Endodermal cell (in vitro differentiated cells): ENCODE measurements around the gene PLS3. TPM values are rescaled to one million over a fixed set of nuclear protein-coding genes. Genes with fewer than 3 reads are reported as not detected.
A peak's percentile ranks its signal among the peaks of the same experiment; 100 is the strongest.
"Not testable (repeated sequence)": the region's sequence is repeated elsewhere in the genome, so short reads cannot be mapped to it uniquely, and the experiment has no call there.

Experiments
- DNase-seq: peaks from one replicate; pipeline ENCODE4 v3.0.0-alpha.2; 2017
- H3K27ac ChIP-seq: 2 replicates; pipeline ENCODE4 v1.5.1; 2013; ENCODE audit warnings: mild to moderate bottlenecking, low read depth, low read length, moderate library complexity
- H3K27me3 ChIP-seq: 2 replicates; pipeline ENCODE4 v1.6.1; 2013; ENCODE audit warnings: mild to moderate bottlenecking, low read length, moderate library complexity; ENCODE audit not compliant: insufficient read depth, control insufficient read depth, poor library complexity, severe bottlenecking
- H3K36me3 ChIP-seq: 2 replicates; pipeline ENCODE4 v1.7.0; 2013; ENCODE audit warnings: mild to moderate bottlenecking, low read length, moderate library complexity; ENCODE audit not compliant: control insufficient read depth, insufficient read depth
- H3K4me1 ChIP-seq: one replicate; pipeline ENCODE4 v1.7.0; 2013; ENCODE audit warnings: low read length; ENCODE audit not compliant: control insufficient read depth, insufficient read depth
- H3K4me3 ChIP-seq: 2 replicates; pipeline ENCODE4 v1.5.1; 2013; ENCODE audit warnings: mild to moderate bottlenecking, low read length, moderate library complexity
- H3K9ac ChIP-seq: 2 replicates; pipeline ENCODE4 v1.6.1; 2013; ENCODE audit warnings: mild to moderate bottlenecking, low read length, moderate library complexity; ENCODE audit not compliant: poor library complexity, severe bottlenecking; ENCODE audit errors: extremely low read depth
- H3K9me3 ChIP-seq: 2 replicates; pipeline ENCODE4 v1.6.1; 2013; ENCODE audit warnings: mild to moderate bottlenecking, low read length, moderate library complexity; ENCODE audit not compliant: control insufficient read depth
- H3K27ac Mint-ChIP-seq: 2 replicates; pipeline ENCODE4 v1.8.0; 2020; ENCODE audit warnings: mixed read lengths
- H3K27me3 Mint-ChIP-seq: 2 replicates; pipeline ENCODE4 v1.8.0; 2021; ENCODE audit warnings: mild to moderate bottlenecking, mixed read lengths; ENCODE audit not compliant: insufficient read depth
- H3K36me3 Mint-ChIP-seq: 2 replicates; pipeline ENCODE4 v1.8.0; 2020; ENCODE audit warnings: low read depth, mixed read lengths
- H3K4me1 Mint-ChIP-seq: 2 replicates; pipeline ENCODE4 v1.8.0; 2020; ENCODE audit warnings: mixed read lengths
- H3K4me3 Mint-ChIP-seq: 2 replicates; pipeline ENCODE4 v1.8.0; 2020; ENCODE audit warnings: mild to moderate bottlenecking, moderate library complexity, mixed read lengths
- H3K9me3 Mint-ChIP-seq: 2 replicates; pipeline ENCODE4 v1.8.0; 2020; ENCODE audit warnings: mild to moderate bottlenecking, mixed read lengths
- CTCF ChIP-seq: fragments of 200-600 bp; sonication (generic); conservative IDR thresholded peaks from 2 replicates; pipeline ENCODE4 v1.5.0; 2021; ENCODE audit warnings: antibody characterized with exemption, mild to moderate bottlenecking
- WGBS, 2 experiments: methylation state at CpG; one replicate each; pipeline versions ENCODE4 v1.1.5 to v1.1.7; 2013; ENCODE audit warnings: missing lambda C conversion rate in 2 of 2, mixed read lengths in 1 of 2; ENCODE audit not compliant: insufficient coverage in 1 of 2, insufficient read length in 1 of 2; 5-methylcytosine and 5-hydroxymethylcytosine counted together
- total RNA-seq, 2 donors: library from RNA; stranded (reverse); fragmentation: NEBNext Ultra II Directional in 1 of 2; extraction: Animal tissue kit (Norgen Biotek cat#: 25700) in 1 of 2; gene quantifications; 2 replicates in 1 of 2; 3 replicates in 1 of 2; pipeline ENCODE4 v1.2.1, GENCODE V29; 2021

Gene PLS3
- total RNA-seq, 2 donors from 2014 or later, result 81.6 to 179 TPM

- peaks cover 54% of the 10 kb centered on the region for H3K36me3 Mint-ChIP-seq
- H3K4me3 Mint-ChIP-seq, result no peak overlapping the region
- DNase-seq, result no peak
- Histone ChIP-seq H3K4me1 (no peaks in the 10 kb centered on the region), H3K27me3 (peaks cover 8% of the 10 kb centered on the region), H3K36me3 (peaks cover 16% of the 10 kb centered on the region), H3K9me3 (no peaks in the 10 kb centered on the region), H3K9ac (no peak overlapping the region), H3K4me3 (no peak overlapping the region), H3K27ac (no peak overlapping the region)
- no peak overlapping the region for H3K27ac Mint-ChIP-seq
- no peak for TF ChIP-seq CTCF
- H3K27me3 Mint-ChIP-seq, result peaks cover 6% of the 10 kb centered on the region
- peaks cover 2% of the 10 kb centered on the region for H3K4me1 Mint-ChIP-seq
- WGBS, 2 experiments, result 100% methylated on average over 3 of the region's 3 CpGs; no CpG with 5 or more reads in 1 of the 2 experiments
- no peaks in the 10 kb centered on the region for H3K9me3 Mint-ChIP-seq
Observed at GRCh38 chrX:115632455-115632854, 71.5 kb downstream of the PLS3 start.

- H3K36me3 Mint-ChIP-seq, result peaks cover 58% of the 10 kb centered on the region
- H3K4me1 Mint-ChIP-seq, H3K4me3 ChIP-seq, H3K9me3 ChIP-seq, DNase-seq, H3K9ac ChIP-seq, H3K27me3 ChIP-seq, H3K27me3 Mint-ChIP-seq, H3K27ac ChIP-seq, H3K9me3 Mint-ChIP-seq, H3K4me3 Mint-ChIP-seq, H3K27ac Mint-ChIP-seq, H3K4me1 ChIP-seq: not testable (repeated sequence)
- peaks cover 21% of the 10 kb centered on the region for H3K36me3 ChIP-seq
- WGBS, 2 experiments, result 90 to 96% methylated on average over 2 to 4 of the region's 5 CpGs
Observed at GRCh38 chrX:115633397-115633796, 72.4 kb downstream of the PLS3 start.

- Mint-ChIP-seq H3K4me1 (peaks cover 9% of the 10 kb centered on the region), H3K27me3 (no peaks in the 10 kb centered on the region), H3K4me3 (no peak overlapping the region), H3K27ac (no peak overlapping the region), H3K9me3 (no peaks in the 10 kb centered on the region), H3K36me3 (peaks cover 67% of the 10 kb centered on the region)
- no peak overlapping the region for H3K9ac ChIP-seq
- no peak for DNase-seq
- H3K9me3 ChIP-seq, result no peaks in the 10 kb centered on the region
- no peaks in the 10 kb centered on the region for H3K27me3 ChIP-seq
- H3K4me3 ChIP-seq, result no peak overlapping the region
- peaks cover 26% of the 10 kb centered on the region for H3K36me3 ChIP-seq
- no peak overlapping the region for H3K27ac ChIP-seq
- TF ChIP-seq CTCF, result no peak
- no peaks in the 10 kb centered on the region for H3K4me1 ChIP-seq
- WGBS, 2 experiments, result 66 to 68% methylated on average over 2 to 5 of the region's 5 CpGs
Observed at GRCh38 chrX:115639334-115639880, 78.4 kb downstream of the PLS3 start.

GRCh38 chrX:115642311-115642710 is 81.3 kb downstream of the PLS3 start:
- no peak overlapping the region for H3K4me3 ChIP-seq
- WGBS, 2 experiments, result 94% methylated on average over 2 of the region's 2 CpGs; no CpG with 5 or more reads in 1 of the 2 experiments
- no peak overlapping the region for H3K4me3 Mint-ChIP-seq
- H3K27me3 ChIP-seq, result no peaks in the 10 kb centered on the region
- TF ChIP-seq CTCF, result no peak
- H3K36me3 Mint-ChIP-seq, result peaks cover 71% of the 10 kb centered on the region
- H3K9ac ChIP-seq, result no peak overlapping the region
- no peak overlapping the region for H3K27ac Mint-ChIP-seq
- H3K9me3 Mint-ChIP-seq, result no peaks in the 10 kb centered on the region
- H3K27me3 Mint-ChIP-seq, result no peaks in the 10 kb centered on the region
- H3K36me3 ChIP-seq, result peaks cover 40% of the 10 kb centered on the region
- no peaks in the 10 kb centered on the region for H3K9me3 ChIP-seq
- no peaks in the 10 kb centered on the region for H3K4me1 ChIP-seq
- no peak overlapping the region for H3K27ac ChIP-seq
- peaks cover 9% of the 10 kb centered on the region for H3K4me1 Mint-ChIP-seq
- DNase-seq, result peak; percentile 59
